GM12878 (cell line): ENCODE measurements around the gene FGD5. TPM values are rescaled to one million over a fixed set of nuclear protein-coding genes. Genes with fewer than 3 reads are reported as not detected.

Experiments
- ATAC-seq: fragments of 200-7000 bp; cut with Tn5 transposase; 3 replicates; pipeline ENCODE4 v1.9.1; 2020; ENCODE audit warnings: mild to moderate bottlenecking, moderate library complexity
- BruUV-seq: library from RNA; stranded (reverse); fragments of 400-500 nt; replicated peaks from 2 replicates; lab custom pipeline; 2021; lab: Mats Ljungman, UMichigan
- CTCF ChIA-PET: fragments of 300-600 bp; sonication (Branson Sonifier 250); formaldehyde crosslinking; extraction: SDS; loops from one replicate; lab custom pipeline; 2021; ENCODE audit warnings: inconsistent platforms; lab: Yijun Ruan, JAX
- POLR2A ChIA-PET: fragments of 350-600 bp; formaldehyde crosslinking; extraction: SDS; loops from one replicate; lab custom pipeline; 2021; ENCODE audit warnings: inconsistent platforms; lab: Charles Lee
- RAD21 ChIA-PET: fragments of 300-600 bp; sonication (Branson Sonifier 250); formaldehyde crosslinking; loops from one replicate; lab custom pipeline; 2023; ENCODE audit warnings: antibody characterized with exemption; ENCODE audit not compliant: unreplicated experiment; lab: Charles Lee
- SMC1A ChIA-PET: fragments of 300-600 bp; sonication (Branson Sonifier 250); formaldehyde crosslinking; loops from one replicate; lab custom pipeline; 2023; ENCODE audit not compliant: unreplicated experiment, uncharacterized antibody; lab: Charles Lee
- DNase-seq: peaks from one replicate; pipeline ENCODE4 v3.0.0-alpha.2; 2011; ENCODE audit warnings: low read depth, low spot score
- FAIRE-seq: peaks from 3 replicates; lab custom pipeline; 2011; peaks lifted over from hg19 to GRCh38; lab: Jason Lieb, UNC
- H2AFZ ChIP-seq: 2 replicates; pipeline ENCODE4 v1.6.0; 2011; ENCODE audit warnings: low read depth, low read length, control low read depth; ENCODE audit not compliant: control insufficient read depth
- H3K27ac ChIP-seq: 2 replicates; pipeline ENCODE4 v1.5.1; 2011; ENCODE audit warnings: control low read depth; ENCODE audit not compliant: control insufficient read depth, insufficient read depth
- H3K27me3 ChIP-seq, 2 experiments: replicated peaks in 1 of 2; 2 replicates each; pipeline versions ENCODE4 v1.6.0 to v1.6.1; 2011; ENCODE audit warnings: low read length in 1 of 2; ENCODE audit not compliant: control insufficient read depth in 2 of 2, insufficient read depth in 2 of 2
- H3K36me3 ChIP-seq, 2 experiments: 2 replicates each; pipeline ENCODE4 v1.5.1; 2011; ENCODE audit warnings: low read length in 1 of 2; ENCODE audit not compliant: control insufficient read depth in 2 of 2, insufficient read depth in 2 of 2
- H3K4me1 ChIP-seq: 2 replicates; pipeline ENCODE4 v1.6.1; 2011; ENCODE audit warnings: mild to moderate bottlenecking, low read length, moderate library complexity, mixed read lengths; ENCODE audit not compliant: control insufficient read depth, insufficient read depth
- H3K4me2 ChIP-seq: 2 replicates; pipeline ENCODE4 v1.6.0; 2011; ENCODE audit warnings: control low read depth; ENCODE audit not compliant: control insufficient read depth, insufficient read depth
- H3K4me3 ChIP-seq: fragments of 200-600 bp; sonication (generic); 2 replicates; pipeline ENCODE4 v1.5.1; 2016
- H3K79me2 ChIP-seq: 2 replicates; pipeline ENCODE4 v1.6.0; 2011; ENCODE audit warnings: low read length; ENCODE audit not compliant: control insufficient read depth, insufficient read depth
- H3K9ac ChIP-seq: 2 replicates; pipeline ENCODE4 v1.8.0; 2011; ENCODE audit warnings: low read length, control low read depth, mixed read lengths; ENCODE audit not compliant: control insufficient read depth, insufficient read depth
- H3K9me3 ChIP-seq: replicated peaks from 3 replicates; pipeline ENCODE4 v1.5.1; 2011; ENCODE audit warnings: mild to moderate bottlenecking, low read length; ENCODE audit not compliant: control insufficient read depth, insufficient read depth
- H4K20me1 ChIP-seq: 2 replicates; pipeline ENCODE4 v1.6.0; 2011; ENCODE audit not compliant: control insufficient read depth, insufficient read depth
- CHD1 ChIP-seq: IDR thresholded peaks from 2 replicates; pipeline ENCODE4 v1.6.1; 2012; ENCODE audit warnings: low read depth, low read length, improper control_type of control experiment
- E2F4 ChIP-seq: IDR thresholded peaks from 2 replicates; pipeline ENCODE4 v1.6.1; 2012; ENCODE audit warnings: low read depth, low read length, improper control_type of control experiment
- NR2C2 ChIP-seq: IDR thresholded peaks from 2 replicates; pipeline ENCODE4 v1.6.1; 2011; ENCODE audit warnings: borderline replicate concordance, low read depth; ENCODE audit not compliant: control insufficient read depth, insufficient read length
- RELA ChIP-seq: fragments of 450-650 bp; IDR thresholded peaks from 2 replicates; pipeline ENCODE4 v1.8.0; 2014; ENCODE audit warnings: borderline replicate concordance; ENCODE audit not compliant: partially characterized antibody
- ZNF592 ChIP-seq: fragments of 450-650 bp; IDR thresholded peaks from 2 replicates; pipeline ENCODE4 v1.6.1; 2017; ENCODE audit warnings: mild to moderate bottlenecking, moderate library complexity
- ZZZ3 ChIP-seq: IDR thresholded peaks from 2 replicates; pipeline ENCODE4 v1.6.1; 2011; ENCODE audit warnings: low read depth; ENCODE audit not compliant: control insufficient read depth, insufficient read length
- WGBS: methylation state at CpG from one replicate; pipeline ENCODE4 v1.1.6; 2016; ENCODE audit warnings: low lambda C conversion rate; ENCODE audit not compliant: insufficient replicate concordance, insufficient coverage; ENCODE audit errors: missing lambda C conversion rate; 5-methylcytosine and 5-hydroxymethylcytosine counted together
- in situ Hi-C: fragments of 300-500 bp; cut with MboI; formaldehyde crosslinking; loops from 9 replicates; pipeline ENCODE4 v1.14.3; 2018; ENCODE audit warnings: mixed read lengths
- intact Hi-C: fragments of 100-400 bp; cut with micrococcal nuclease; formaldehyde crosslinking; loops from one replicate; pipeline ENCODE4 v1.14.2; 2022; ENCODE audit not compliant: unreplicated experiment
- polyA plus RNA-seq, 11 experiments: library from polyadenylated mRNA; depleted of rRNA in 4 of 11; unstranded in 6 of 11; stranded (reverse) in 5 of 11; fragments of >200 nt; fragmentation: Nextera tagmentation in 4 of 11; fragmentation: Illumina TruSeq in 1 of 11; extraction: Ambion mirVana in 4 of 11; extraction: Trizol in 1 of 11; gene quantifications; 1 replicate in 1 of 11; 2 replicates in 10 of 11; pipeline versions ENCODE4 v1.2.1 to v1.2.3, GENCODE V29; 2011 to 2016; ENCODE audit warnings: inconsistent platforms in 2 of 11, missing spikeins in 2 of 11, low read depth in 1 of 11
- total RNA-seq, 4 experiments: library from RNA; depleted of rRNA in 3 of 4; stranded (reverse); fragments of >200 nt in 3 of 4; fragmentation: Illumina TruSeq in 1 of 4; extraction: Trizol in 1 of 4; gene quantifications; 2 replicates each; pipeline versions ENCODE4 v1.2.1 to v1.2.3, GENCODE V29; 2013 to 2021

The FGD5 gene
- total and polyA plus RNA-seq, 10 of the 15 experiments (the other 5 are each of a cell fraction or from before 2014, with no cell fraction given): 0.03 to 0.13 (median 0.11) TPM; not detected in 3

- in situ Hi-C loops (no loop called here), intact Hi-C loops (no loop called here)
- SMC1A ChIA-PET: no interaction called here
- Histone ChIP-seq H4K20me1 (no peaks in the 10 kb centered on the region; the same call in 1 of the 2 replicates), H3K79me2 (no peaks in the 10 kb centered on the region), H3K27ac (no peak overlapping the region), H3K4me3 (no peak overlapping the region), H2AFZ (no peak overlapping the region), H3K4me1 (no peaks in the 10 kb centered on the region), H3K36me3 (no peaks in the 10 kb centered on the region), H3K9me3 (no peaks in the 10 kb centered on the region), H3K9ac (no peak overlapping the region), H3K27me3 (no peaks in the 10 kb centered on the region; a peak in 1 of 4 replicates), H3K4me2 (no peak overlapping the region)
- BruUV-seq: no TSS peak
- DNase-seq (no peak), FAIRE-seq (no peak), ATAC-seq (no peak)
- TF ChIP-seq RELA (no peak), ZNF592 (no peak), CHD1 (no peak), E2F4 (no peak), ZZZ3 (no peak), NR2C2 (no peak)
- WGBS: 21% methylated on average over 5 of the region's 5 CpGs
- RAD21 ChIA-PET: no interaction called here
- CTCF ChIA-PET: interaction anchor here (1.3 kb wide), 1 partner anchor 102 kb away, joined by 5 read pairs; no protein-coding TSS in a partner anchor
- POLR2A ChIA-PET: interaction anchor here (0.6 to 0.8 kb wide), 2 partner anchors 11 to 19 kb away, joined by 3 to 5 read pairs; no protein-coding TSS in a partner anchor
These were observed 64.5 kb downstream of the FGD5 start for GRCh38 chr3:14883226-14883625.
